MM.1S (cell line): ENCODE data around the gene COL27A1.

Experiments used
- DNase-seq: peaks from one replicate; pipeline ENCODE4 v3.0.0-alpha.2; 2015
- H2AFZ ChIP-seq: fragments of 300-600 bp; sonication (generic); 2 replicates; pipeline ENCODE4 v1.6.0; 2016; ENCODE audit warnings: antibody characterized with exemption, low read length
- H3F3A ChIP-seq: fragments of 300-600 bp; sonication (generic); 2 replicates; pipeline ENCODE4 v1.6.1; 2016; ENCODE audit warnings: mild to moderate bottlenecking, antibody characterized with exemption, low read length, moderate library complexity, mixed read lengths; ENCODE audit not compliant: insufficient read depth
- H3K27ac ChIP-seq: fragments of 300-600 bp; sonication (generic); 2 replicates; pipeline ENCODE4 v1.5.1; 2016; ENCODE audit warnings: mild to moderate bottlenecking, low read length
- H3K27me3 ChIP-seq: fragments of 300-600 bp; sonication (generic); replicated peaks from 2 replicates; pipeline ENCODE4 v1.6.0; 2016; ENCODE audit warnings: low read length; ENCODE audit not compliant: insufficient read depth
- H3K36me3 ChIP-seq: fragments of 300-600 bp; sonication (generic); replicated peaks from 2 replicates; pipeline ENCODE4 v1.6.1; 2016; ENCODE audit warnings: mild to moderate bottlenecking, low read length, mixed read lengths; ENCODE audit not compliant: insufficient read depth
- H3K4me1 ChIP-seq: fragments of 300-600 bp; sonication (generic); 2 replicates; pipeline ENCODE4 v1.6.1; 2016; ENCODE audit warnings: low read length, mixed read lengths
- H3K4me2 ChIP-seq: fragments of 300-600 bp; sonication (generic); 2 replicates; pipeline ENCODE4 v1.6.0; 2016; ENCODE audit warnings: low read depth, low read length
- H3K4me3 ChIP-seq: fragments of 300-600 bp; sonication (generic); 2 replicates; pipeline ENCODE4 v1.5.1; 2016; ENCODE audit warnings: low read length, mixed read lengths
- H3K79me2 ChIP-seq: fragments of 300-600 bp; sonication (generic); 2 replicates; pipeline ENCODE4 v1.6.1; 2016; ENCODE audit warnings: mixed run types, low read length, mixed read lengths
- H3K9ac ChIP-seq: fragments of 300-600 bp; sonication (generic); 2 replicates; pipeline ENCODE4 v1.6.1; 2016; ENCODE audit warnings: low read length, mixed read lengths
- H3K9me2 ChIP-seq: fragments of 300-600 bp; sonication (generic); replicated peaks from 2 replicates; pipeline ENCODE4 v1.6.1; 2016; ENCODE audit warnings: mild to moderate bottlenecking, low read length, mixed read lengths; ENCODE audit not compliant: insufficient read depth
- H3K9me3 ChIP-seq: fragments of 300-600 bp; sonication (generic); replicated peaks from 2 replicates; pipeline ENCODE4 v1.6.1; 2016; ENCODE audit warnings: mild to moderate bottlenecking, low read length, mixed read lengths; ENCODE audit not compliant: insufficient read depth
- H4K20me1 ChIP-seq: fragments of 300-600 bp; sonication (generic); 2 replicates; pipeline ENCODE4 v1.6.1; 2016; ENCODE audit warnings: mild to moderate bottlenecking, low read length, moderate library complexity, mixed read lengths; ENCODE audit not compliant: insufficient read depth
- CTCF ChIP-seq: fragments of 300-600 bp; sonication (generic); IDR thresholded peaks from 2 replicates; pipeline ENCODE4 v1.5.1; 2016; ENCODE audit warnings: antibody characterized with exemption, low read length, mixed read lengths
- EZH2 ChIP-seq: fragments of 300-600 bp; sonication (generic); optimal IDR thresholded peaks from 2 replicates; pipeline ENCODE3; 2017; ENCODE audit warnings: low read depth, mild to moderate bottlenecking, antibody characterized with exemption, low read length, mixed read lengths
- EZH2phosphoT487 ChIP-seq: fragments of 300-600 bp; sonication (generic); IDR thresholded peaks from 2 replicates; pipeline ENCODE4 v1.6.1; 2018; ENCODE audit warnings: antibody characterized with exemption, low read length

COL27A1 gene

DNA sequence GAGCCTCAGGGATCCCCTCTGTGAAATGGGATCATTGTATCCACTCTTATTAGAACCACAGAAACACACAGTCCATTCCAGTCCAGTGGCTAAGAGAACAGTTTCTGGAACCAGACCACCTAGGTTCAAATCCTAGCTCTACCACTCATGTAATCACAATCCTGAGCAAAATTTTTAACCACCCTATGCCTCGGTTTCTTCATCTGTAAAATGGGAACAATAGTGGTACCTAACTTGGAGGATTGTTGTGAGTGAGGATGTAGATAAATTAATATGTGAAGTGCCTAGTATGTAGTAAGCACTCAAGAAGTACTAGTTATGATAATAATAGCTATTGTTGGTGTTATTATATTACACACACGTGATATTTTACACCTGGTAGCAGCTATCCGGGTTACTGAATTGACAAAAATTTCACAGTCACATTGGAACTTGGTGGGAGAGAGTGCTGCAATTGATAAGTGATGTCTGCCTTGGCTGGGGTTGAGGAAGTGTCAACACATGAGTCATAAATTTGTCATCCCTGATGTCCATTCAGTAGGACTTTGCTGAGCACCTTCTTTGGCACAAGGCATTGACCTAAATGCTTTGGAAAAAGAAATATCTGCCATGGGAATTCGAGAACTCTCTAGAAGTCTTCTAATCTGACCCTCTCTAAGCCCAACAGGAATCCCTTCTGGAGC is 68.4 kb downstream of the COL27A1 start:
- Histone ChIP-seq H3K4me1 (no peaks in the 10 kb centered on the region), H4K20me1 (no peaks in the 10 kb centered on the region), H2AFZ (no peak overlapping the region), H3K79me2 (no peaks in the 10 kb centered on the region), H3F3A (no peaks in the 10 kb centered on the region), H3K36me3 (no peaks in the 10 kb centered on the region), H3K9me2 (no peaks in the 10 kb centered on the region), H3K4me2 (no peak overlapping the region), H3K4me3 (no peak overlapping the region), H3K27ac (no peak overlapping the region), H3K27me3 (no peaks in the 10 kb centered on the region), H3K9ac (no peak overlapping the region), H3K9me3 (no peaks in the 10 kb centered on the region)
- DNase-seq: no peak
- no peak for TF ChIP-seq EZH2
- TF ChIP-seq CTCF: no peak
- no peak for TF ChIP-seq EZH2phosphoT487

- Histone ChIP-seq H3K4me3 (no peak overlapping the region), H3K4me1 (no peaks in the 10 kb centered on the region), H3K27me3 (no peaks in the 10 kb centered on the region), H3K27ac (no peak overlapping the region), H3K36me3 (no peaks in the 10 kb centered on the region), H3K9me2 (no peaks in the 10 kb centered on the region), H3F3A (no peaks in the 10 kb centered on the region), H2AFZ (no peak overlapping the region), H4K20me1 (no peaks in the 10 kb centered on the region), H3K4me2 (no peak overlapping the region), H3K9me3 (no peaks in the 10 kb centered on the region), H3K9ac (no peak overlapping the region), H3K79me2 (no peaks in the 10 kb centered on the region)
- TF ChIP-seq EZH2 (no peak), EZH2phosphoT487 (no peak), CTCF (no peak)
- no peak for DNase-seq
Observed at GRCh38 chr9:114224247-114224610, 68.9 kb downstream of the COL27A1 start.

DNA sequence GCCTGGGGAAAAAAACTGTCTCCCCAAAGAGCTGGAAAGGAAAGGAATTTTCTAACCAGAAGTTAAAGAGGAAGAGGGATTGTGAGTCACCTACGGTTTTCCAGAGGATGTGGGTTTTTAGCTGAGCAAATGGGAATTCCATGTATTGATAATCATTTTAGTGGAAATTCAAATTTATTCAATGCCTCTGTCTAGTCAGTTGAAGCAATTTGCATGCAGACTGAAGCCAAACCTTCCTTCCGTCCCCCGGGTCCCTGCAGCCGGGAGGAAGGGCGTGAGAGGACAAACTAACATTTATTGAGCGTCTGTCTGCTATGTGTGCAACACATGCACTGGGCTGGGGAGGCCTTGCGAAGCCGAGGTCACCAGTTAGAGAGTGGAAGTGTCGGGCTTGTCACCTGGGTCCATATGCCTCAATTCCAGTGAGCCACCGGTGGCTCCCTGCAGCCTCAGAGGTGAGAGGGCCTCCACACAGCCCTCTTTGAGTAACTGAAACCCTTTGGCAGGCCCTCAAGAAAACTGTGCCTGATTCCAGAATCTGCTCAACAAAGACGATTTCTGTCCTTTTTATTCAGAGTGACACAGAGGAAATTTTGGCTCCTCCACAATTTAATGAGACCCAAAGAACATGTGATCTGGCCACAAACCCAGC is 70.3 kb downstream of the COL27A1 start:
- H3K9ac ChIP-seq: no peak overlapping the region
- no peak overlapping the region for H3K27ac ChIP-seq
- H4K20me1 ChIP-seq: no peaks in the 10 kb centered on the region
- H3K4me2 ChIP-seq: no peak overlapping the region
- no peaks in the 10 kb centered on the region for H3K9me2 ChIP-seq
- H3K27me3 ChIP-seq: no peaks in the 10 kb centered on the region; the same call in 1 of the 2 replicates
- no peak for DNase-seq
- no peaks in the 10 kb centered on the region for H3K4me1 ChIP-seq
- no peaks in the 10 kb centered on the region for H3F3A ChIP-seq
- H2AFZ ChIP-seq: no peak overlapping the region
- H3K4me3 ChIP-seq: no peak overlapping the region
- H3K36me3 ChIP-seq: no peaks in the 10 kb centered on the region
- H3K9me3 ChIP-seq: no peaks in the 10 kb centered on the region
- no peak for TF ChIP-seq EZH2phosphoT487
- TF ChIP-seq CTCF: no peak
- no peak for TF ChIP-seq EZH2
- H3K79me2 ChIP-seq: no peaks in the 10 kb centered on the region
